SK-N-SH (cell line): ENCODE results near the gene TSSK3.

Source experiments
- FOXM1 ChIP-seq: IDR thresholded peaks from 2 replicates; pipeline ENCODE4 v1.4.0; 2012; ENCODE audit warnings: low read depth, mild to moderate bottlenecking
- MXI1 ChIP-seq: IDR thresholded peaks from 2 replicates; pipeline ENCODE4 v1.6.1; 2012; ENCODE audit warnings: mild to moderate bottlenecking, low read depth, low read length, improper control_type of control experiment
- POLR2AphosphoS5 ChIP-seq: IDR thresholded peaks from 2 replicates; pipeline ENCODE4 v1.6.1; 2012; ENCODE audit warnings: low read depth, low read length
- SIN3A ChIP-seq: IDR thresholded peaks from 2 replicates; pipeline ENCODE4 v1.6.1; 2012; ENCODE audit warnings: low read depth, mild to moderate bottlenecking, low read length, moderate library complexity, borderline replicate concordance
- TF ChIP-seq, protein P1 (sequence below): fragments of 200-600 bp; sonication (generic); IDR thresholded peaks from 2 replicates; pipeline ENCODE4 v1.6.1; 2017; ENCODE audit warnings: antibody characterized with exemption, mild to moderate bottlenecking, moderate library complexity
- TF ChIP-seq, protein P2 (sequence below): IDR thresholded peaks from 2 replicates; pipeline ENCODE4 v1.4.0; 2012; ENCODE audit warnings: low read depth, borderline replicate concordance
- TF ChIP-seq, protein P3 (sequence below): IDR thresholded peaks from 2 replicates; pipeline ENCODE4; 2012

DNA sequence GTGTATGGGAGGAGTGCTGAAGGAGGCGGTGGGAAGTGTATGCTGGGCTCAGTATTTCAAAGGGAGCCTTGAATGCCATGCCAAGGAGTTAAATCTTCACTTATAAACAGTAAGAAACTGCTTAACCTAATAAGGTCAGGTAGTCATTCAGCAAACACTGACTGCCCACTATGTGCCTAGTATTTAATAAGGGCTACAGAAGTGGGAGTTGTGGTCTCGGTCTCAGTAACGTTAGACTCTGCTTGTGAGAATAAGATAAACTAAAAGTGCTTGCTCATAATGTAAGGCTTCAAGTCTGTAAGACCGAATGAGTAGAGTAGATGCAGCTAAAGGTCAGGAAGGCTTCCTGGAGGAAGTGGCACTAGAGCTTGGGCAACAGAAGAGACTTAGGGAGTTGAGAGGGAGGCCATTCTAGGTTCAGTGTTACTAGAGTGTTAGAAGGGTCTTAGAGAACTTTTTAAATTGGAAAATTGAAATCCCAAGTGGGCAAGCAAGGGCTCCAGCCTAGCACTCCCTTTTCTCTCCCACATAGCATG is 32.3 kb upstream of the TSSK3 start:
- TF ChIP-seq, protein P1, sequence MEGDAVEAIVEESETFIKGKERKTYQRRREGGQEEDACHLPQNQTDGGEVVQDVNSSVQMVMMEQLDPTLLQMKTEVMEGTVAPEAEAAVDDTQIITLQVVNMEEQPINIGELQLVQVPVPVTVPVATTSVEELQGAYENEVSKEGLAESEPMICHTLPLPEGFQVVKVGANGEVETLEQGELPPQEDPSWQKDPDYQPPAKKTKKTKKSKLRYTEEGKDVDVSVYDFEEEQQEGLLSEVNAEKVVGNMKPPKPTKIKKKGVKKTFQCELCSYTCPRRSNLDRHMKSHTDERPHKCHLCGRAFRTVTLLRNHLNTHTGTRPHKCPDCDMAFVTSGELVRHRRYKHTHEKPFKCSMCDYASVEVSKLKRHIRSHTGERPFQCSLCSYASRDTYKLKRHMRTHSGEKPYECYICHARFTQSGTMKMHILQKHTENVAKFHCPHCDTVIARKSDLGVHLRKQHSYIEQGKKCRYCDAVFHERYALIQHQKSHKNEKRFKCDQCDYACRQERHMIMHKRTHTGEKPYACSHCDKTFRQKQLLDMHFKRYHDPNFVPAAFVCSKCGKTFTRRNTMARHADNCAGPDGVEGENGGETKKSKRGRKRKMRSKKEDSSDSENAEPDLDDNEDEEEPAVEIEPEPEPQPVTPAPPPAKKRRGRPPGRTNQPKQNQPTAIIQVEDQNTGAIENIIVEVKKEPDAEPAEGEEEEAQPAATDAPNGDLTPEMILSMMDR: no peak
- TF ChIP-seq, protein P2, sequence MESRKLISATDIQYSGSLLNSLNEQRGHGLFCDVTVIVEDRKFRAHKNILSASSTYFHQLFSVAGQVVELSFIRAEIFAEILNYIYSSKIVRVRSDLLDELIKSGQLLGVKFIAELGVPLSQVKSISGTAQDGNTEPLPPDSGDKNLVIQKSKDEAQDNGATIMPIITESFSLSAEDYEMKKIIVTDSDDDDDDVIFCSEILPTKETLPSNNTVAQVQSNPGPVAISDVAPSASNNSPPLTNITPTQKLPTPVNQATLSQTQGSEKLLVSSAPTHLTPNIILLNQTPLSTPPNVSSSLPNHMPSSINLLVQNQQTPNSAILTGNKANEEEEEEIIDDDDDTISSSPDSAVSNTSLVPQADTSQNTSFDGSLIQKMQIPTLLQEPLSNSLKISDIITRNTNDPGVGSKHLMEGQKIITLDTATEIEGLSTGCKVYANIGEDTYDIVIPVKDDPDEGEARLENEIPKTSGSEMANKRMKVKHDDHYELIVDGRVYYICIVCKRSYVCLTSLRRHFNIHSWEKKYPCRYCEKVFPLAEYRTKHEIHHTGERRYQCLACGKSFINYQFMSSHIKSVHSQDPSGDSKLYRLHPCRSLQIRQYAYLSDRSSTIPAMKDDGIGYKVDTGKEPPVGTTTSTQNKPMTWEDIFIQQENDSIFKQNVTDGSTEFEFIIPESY: no peak
- TF ChIP-seq, protein P3, sequence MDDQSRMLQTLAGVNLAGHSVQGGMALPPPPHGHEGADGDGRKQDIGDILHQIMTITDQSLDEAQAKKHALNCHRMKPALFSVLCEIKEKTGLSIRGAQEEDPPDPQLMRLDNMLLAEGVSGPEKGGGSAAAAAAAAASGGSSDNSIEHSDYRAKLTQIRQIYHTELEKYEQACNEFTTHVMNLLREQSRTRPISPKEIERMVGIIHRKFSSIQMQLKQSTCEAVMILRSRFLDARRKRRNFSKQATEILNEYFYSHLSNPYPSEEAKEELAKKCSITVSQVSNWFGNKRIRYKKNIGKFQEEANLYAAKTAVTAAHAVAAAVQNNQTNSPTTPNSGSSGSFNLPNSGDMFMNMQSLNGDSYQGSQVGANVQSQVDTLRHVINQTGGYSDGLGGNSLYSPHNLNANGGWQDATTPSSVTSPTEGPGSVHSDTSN: no peak
- TF ChIP-seq POLR2AphosphoS5 (no peak), SIN3A (no peak), FOXM1 (no peak), MXI1 (no peak)
